GM12865 (cell line): ENCODE results near the gene PLD1.

ENCODE experiments used
- DNase-seq: peaks from one replicate; pipeline ENCODE4 v3.0.0; 2010; ENCODE audit warnings: low read depth
- H3K4me3 ChIP-seq: 2 replicates; pipeline ENCODE4 v1.5.1; 2011; ENCODE audit warnings: mild to moderate bottlenecking, low read depth, low read length, control low read depth
- CTCF ChIP-seq: IDR thresholded peaks from 2 replicates; pipeline ENCODE4 v1.5.1; 2011; ENCODE audit warnings: low read length, control low read depth, low read depth, inconsistent platforms; ENCODE audit not compliant: insufficient read depth; ENCODE audit errors: missing control alignments

PLD1 gene

GRCh38 chr3:171561596-171562323 is 248.5 kb downstream of the PLD1 start:
- TF ChIP-seq CTCF = no peak
- DNase-seq = peak; percentile 55
- no peak overlapping the region for H3K4me3 ChIP-seq

DNA sequence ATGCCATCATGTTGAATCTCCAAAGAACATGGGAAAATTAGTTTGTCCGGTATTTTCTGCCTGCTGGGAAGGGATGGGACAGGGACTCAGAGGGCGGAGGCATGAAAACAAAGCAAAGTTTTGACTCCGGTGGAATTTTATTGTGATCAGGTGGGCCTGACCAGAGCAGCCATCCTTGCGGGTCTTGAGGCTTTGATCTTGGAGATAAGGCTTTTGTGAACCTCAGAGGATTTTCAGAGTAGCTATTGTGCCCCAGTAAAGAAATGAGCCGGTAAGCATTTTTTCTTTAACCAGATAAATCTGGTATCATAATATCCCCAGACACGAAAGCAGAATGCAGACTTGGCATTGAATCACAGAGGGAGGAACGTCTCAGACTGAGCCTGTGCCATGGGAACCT is 250.7 kb downstream of the PLD1 start:
- TF ChIP-seq CTCF = no peak
- no peak overlapping the region for H3K4me3 ChIP-seq
- no peak for DNase-seq

DNA sequence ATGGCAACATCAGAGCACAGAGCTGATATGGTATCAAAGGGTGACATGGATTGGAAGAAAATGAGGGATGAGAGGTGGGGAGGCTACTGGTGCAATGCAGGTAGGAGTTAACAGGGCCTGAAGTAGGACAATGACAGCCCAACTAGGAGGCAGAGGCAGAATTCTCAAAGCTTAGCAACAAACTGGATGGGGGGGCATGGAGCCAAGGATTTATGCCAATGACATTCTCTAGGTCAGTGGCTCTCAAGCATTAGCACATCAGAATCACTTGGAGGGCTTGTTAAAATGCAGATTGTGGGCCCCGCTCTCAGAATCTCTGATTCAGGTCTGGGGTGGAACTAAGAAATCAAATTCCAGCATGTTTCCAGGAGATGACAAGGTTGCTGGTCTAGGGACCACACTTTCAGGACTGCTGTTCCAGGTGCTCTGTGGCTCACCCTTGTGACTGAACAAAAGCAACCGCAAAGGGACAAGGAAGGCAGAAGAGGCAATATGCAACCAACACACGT is 252.0 kb downstream of the PLD1 start:
- TF ChIP-seq CTCF = no peak
- no peak for DNase-seq
- H3K4me3 ChIP-seq = no peak overlapping the region

DNA sequence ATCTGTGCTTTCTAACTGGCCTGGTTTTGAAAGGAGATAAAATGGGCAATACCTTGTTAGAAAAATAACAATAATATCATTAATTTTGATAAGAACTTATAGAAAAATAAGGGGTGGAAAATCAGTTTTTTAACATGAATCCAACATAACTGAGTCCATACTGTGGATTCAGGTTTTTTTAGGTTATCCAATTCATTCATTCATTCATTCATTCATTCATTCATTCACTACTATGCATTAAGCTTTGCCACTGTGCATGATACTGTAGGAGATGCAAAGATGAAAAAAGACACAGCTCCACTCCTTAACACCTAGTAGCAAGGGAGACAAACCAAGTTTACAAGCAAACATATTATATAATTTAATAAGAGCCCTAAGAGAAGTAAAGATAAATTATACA is 253.1 kb downstream of the PLD1 start:
- H3K4me3 ChIP-seq = no peak overlapping the region
- DNase-seq = no peak
- TF ChIP-seq CTCF = no peak

GRCh38 chr3:171556574-171557145 is 253.6 kb downstream of the PLD1 start:
- H3K4me3 ChIP-seq = no peak overlapping the region
- peak; percentile 50 for DNase-seq
- TF ChIP-seq CTCF = no peak

GRCh38 chr3:171556148-171556547 is 254.1 kb downstream of the PLD1 start:
- TF ChIP-seq CTCF = no peak
- no peak overlapping the region for H3K4me3 ChIP-seq
- no peak for DNase-seq
